Loucy (cell line): ENCODE results near the gene FMNL2.

ENCODE experiments used
- H2AFZ ChIP-seq: fragments of 200-600 bp; sonication (generic); 2 replicates; pipeline ENCODE4 v1.6.0; 2016; ENCODE audit warnings: antibody characterized with exemption, mild to moderate bottlenecking, low read length, moderate library complexity
- H3F3A ChIP-seq: fragments of 200-600 bp; 2 replicates; pipeline ENCODE4 v1.6.0; 2016; ENCODE audit warnings: antibody characterized with exemption, low read depth, mild to moderate bottlenecking
- H3K27me3 ChIP-seq: fragments of 200-600 bp; sonication (generic); 2 replicates; pipeline ENCODE4 v1.6.1; 2014; ENCODE audit warnings: low read length, mild to moderate bottlenecking; ENCODE audit not compliant: insufficient read depth, poor library complexity, severe bottlenecking
- H3K36me3 ChIP-seq: fragments of 200-600 bp; sonication (generic); 2 replicates; pipeline ENCODE4 v1.6.1; 2016; ENCODE audit warnings: low read length; ENCODE audit not compliant: insufficient read depth
- H3K4me1 ChIP-seq: fragments of 200-600 bp; sonication (generic); 2 replicates; pipeline ENCODE4 v1.5.1; 2014; ENCODE audit warnings: low read length, mild to moderate bottlenecking; ENCODE audit not compliant: insufficient read depth, poor library complexity, severe bottlenecking
- H3K4me2 ChIP-seq: fragments of 200-600 bp; sonication (generic); 2 replicates; pipeline ENCODE4 v1.6.0; 2014; ENCODE audit warnings: antibody characterized with exemption, low read length, low read depth, mild to moderate bottlenecking; ENCODE audit not compliant: poor library complexity, severe bottlenecking
- H3K4me3 ChIP-seq: fragments of 200-600 bp; sonication (generic); 2 replicates; pipeline ENCODE4 v1.5.1; 2014; ENCODE audit warnings: low read length, mild to moderate bottlenecking, mixed read lengths; ENCODE audit not compliant: poor library complexity, severe bottlenecking
- H3K79me2 ChIP-seq: fragments of 200-600 bp; sonication (generic); 2 replicates; pipeline ENCODE4 v1.6.1; 2014; ENCODE audit warnings: low read length; ENCODE audit not compliant: insufficient read depth
- H3K9ac ChIP-seq: fragments of 200-600 bp; sonication (generic); 2 replicates; pipeline ENCODE4 v1.6.0; 2014; ENCODE audit warnings: mild to moderate bottlenecking, low read depth, low read length, moderate library complexity; ENCODE audit not compliant: poor library complexity, severe bottlenecking
- H3K9me2 ChIP-seq: fragments of 200-600 bp; sonication (generic); replicated peaks from 2 replicates; pipeline ENCODE4 v1.6.1; 2016; ENCODE audit warnings: low read depth, low read length, mixed read lengths
- H3K9me3 ChIP-seq: fragments of 200-600 bp; sonication (generic); 2 replicates; pipeline ENCODE4 v1.6.1; 2014; ENCODE audit warnings: mild to moderate bottlenecking, antibody characterized with exemption, low read length, low read depth; ENCODE audit not compliant: insufficient read depth
- H4K20me1 ChIP-seq: fragments of 200-600 bp; sonication (generic); 2 replicates; pipeline ENCODE4 v1.6.0; 2014; ENCODE audit warnings: antibody characterized with exemption, low read length, mild to moderate bottlenecking; ENCODE audit not compliant: insufficient read depth, poor library complexity, severe bottlenecking
- EZH2phosphoT487 ChIP-seq: fragments of 200-600 bp; IDR thresholded peaks from 2 replicates; pipeline ENCODE4 v1.6.1; 2018; ENCODE audit warnings: antibody characterized with exemption, mild to moderate bottlenecking, moderate library complexity, borderline replicate concordance
- TF ChIP-seq, protein P1 (sequence below): fragments of 200-600 bp; sonication (generic); conservative IDR thresholded peaks from 2 replicates; pipeline ENCODE4 v1.5.1; 2014; ENCODE audit warnings: mild to moderate bottlenecking, antibody characterized with exemption, low read length

FMNL2 gene

DNA sequence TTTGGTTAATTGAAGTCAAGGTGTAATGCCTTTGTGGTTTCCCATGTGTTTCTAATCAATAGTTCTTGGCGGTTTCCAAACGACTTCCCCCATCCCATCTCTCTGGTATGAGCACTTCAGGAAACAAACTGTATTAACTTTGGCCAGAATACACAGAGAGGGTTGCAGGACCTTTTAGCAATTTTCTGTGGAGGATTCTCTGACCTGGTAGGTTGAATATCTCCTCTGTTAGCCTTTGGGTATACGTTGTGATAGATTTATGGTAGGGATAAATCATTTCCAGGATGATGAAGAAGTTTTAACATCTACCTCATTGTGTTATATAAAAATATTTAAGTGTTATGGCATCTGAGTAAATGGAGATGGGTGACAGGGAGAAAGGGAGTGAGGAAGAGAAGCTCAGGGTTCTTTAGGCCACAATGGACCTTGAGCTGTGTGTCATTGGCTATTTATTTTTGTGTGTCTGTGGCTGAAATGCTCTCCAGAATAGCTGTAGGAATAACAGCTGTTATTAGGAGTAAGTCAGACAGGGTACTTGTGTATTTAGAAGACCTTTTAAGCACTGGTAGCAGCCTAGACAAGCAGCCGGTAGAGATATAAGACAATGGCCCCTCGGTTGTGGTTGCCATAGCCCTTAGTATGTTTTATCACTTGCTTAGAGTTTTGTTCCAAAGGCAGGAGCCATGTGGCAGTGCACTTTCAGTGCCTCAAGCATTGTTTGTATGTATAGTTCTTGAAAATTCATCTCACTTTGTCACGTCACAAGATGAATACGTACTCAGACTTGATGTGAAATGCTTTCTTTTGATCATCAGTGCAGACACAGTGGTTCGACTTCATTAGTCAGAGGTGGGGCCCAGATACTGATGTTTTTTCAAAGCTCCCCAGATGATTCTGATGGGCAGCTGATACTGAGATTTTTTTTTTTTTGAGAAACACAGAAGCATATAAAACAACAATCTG, 91.1 kb downstream of the FMNL2 start:
- H3K9ac ChIP-seq, result no peak overlapping the region

DNA sequence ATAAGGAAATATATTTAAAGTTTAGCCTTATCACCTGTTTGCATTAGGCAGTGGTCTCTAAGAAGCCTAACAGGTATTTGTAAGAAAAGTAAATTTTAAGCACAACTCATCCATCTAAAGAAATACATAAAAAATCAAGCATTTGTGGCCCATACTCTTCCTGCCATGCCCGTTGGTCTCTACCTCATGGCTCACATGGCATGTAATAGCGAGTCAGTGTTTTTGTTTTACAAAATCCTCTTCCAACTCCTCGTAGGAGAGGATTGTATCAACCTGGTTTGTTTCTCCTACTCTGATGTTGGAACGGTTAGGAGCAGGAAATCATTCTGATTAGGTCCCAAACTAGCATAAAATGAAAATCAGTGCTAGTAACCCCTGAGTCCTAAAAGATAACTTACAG, 91.8 kb downstream of the FMNL2 start:
- H3F3A ChIP-seq, result no peaks in the 10 kb centered on the region
- H3K4me3 ChIP-seq, result no peak overlapping the region
- no peak overlapping the region for H2AFZ ChIP-seq
- H3K4me2 ChIP-seq, result no peak overlapping the region
- TF ChIP-seq, protein P1, sequence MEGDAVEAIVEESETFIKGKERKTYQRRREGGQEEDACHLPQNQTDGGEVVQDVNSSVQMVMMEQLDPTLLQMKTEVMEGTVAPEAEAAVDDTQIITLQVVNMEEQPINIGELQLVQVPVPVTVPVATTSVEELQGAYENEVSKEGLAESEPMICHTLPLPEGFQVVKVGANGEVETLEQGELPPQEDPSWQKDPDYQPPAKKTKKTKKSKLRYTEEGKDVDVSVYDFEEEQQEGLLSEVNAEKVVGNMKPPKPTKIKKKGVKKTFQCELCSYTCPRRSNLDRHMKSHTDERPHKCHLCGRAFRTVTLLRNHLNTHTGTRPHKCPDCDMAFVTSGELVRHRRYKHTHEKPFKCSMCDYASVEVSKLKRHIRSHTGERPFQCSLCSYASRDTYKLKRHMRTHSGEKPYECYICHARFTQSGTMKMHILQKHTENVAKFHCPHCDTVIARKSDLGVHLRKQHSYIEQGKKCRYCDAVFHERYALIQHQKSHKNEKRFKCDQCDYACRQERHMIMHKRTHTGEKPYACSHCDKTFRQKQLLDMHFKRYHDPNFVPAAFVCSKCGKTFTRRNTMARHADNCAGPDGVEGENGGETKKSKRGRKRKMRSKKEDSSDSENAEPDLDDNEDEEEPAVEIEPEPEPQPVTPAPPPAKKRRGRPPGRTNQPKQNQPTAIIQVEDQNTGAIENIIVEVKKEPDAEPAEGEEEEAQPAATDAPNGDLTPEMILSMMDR, result no peak
- no peak for TF ChIP-seq EZH2phosphoT487
- no peaks in the 10 kb centered on the region for H3K9me3 ChIP-seq
- no peaks in the 10 kb centered on the region for H3K9me2 ChIP-seq
- H3K36me3 ChIP-seq, result no peaks in the 10 kb centered on the region
- H3K4me1 ChIP-seq, result no peaks in the 10 kb centered on the region
- H3K27me3 ChIP-seq, result no peaks in the 10 kb centered on the region
- H3K9ac ChIP-seq, result no peak overlapping the region
- H3K79me2 ChIP-seq, result no peaks in the 10 kb centered on the region
- no peaks in the 10 kb centered on the region for H4K20me1 ChIP-seq

More for the DNA sequence above, 91.1 kb downstream of the FMNL2 start:
- Histone ChIP-seq H3K4me2 (no peak overlapping the region), H3K4me1 (no peaks in the 10 kb centered on the region), H3K36me3 (no peaks in the 10 kb centered on the region), H3K27me3 (no peaks in the 10 kb centered on the region), H3K79me2 (no peaks in the 10 kb centered on the region), H3K9me3 (no peaks in the 10 kb centered on the region), H3K9me2 (no peaks in the 10 kb centered on the region), H2AFZ (no peak overlapping the region), H3K4me3 (no peak overlapping the region), H3F3A (no peaks in the 10 kb centered on the region), H4K20me1 (no peaks in the 10 kb centered on the region)
- TF ChIP-seq, protein P1, result no peak
- TF ChIP-seq EZH2phosphoT487, result no peak

DNA sequence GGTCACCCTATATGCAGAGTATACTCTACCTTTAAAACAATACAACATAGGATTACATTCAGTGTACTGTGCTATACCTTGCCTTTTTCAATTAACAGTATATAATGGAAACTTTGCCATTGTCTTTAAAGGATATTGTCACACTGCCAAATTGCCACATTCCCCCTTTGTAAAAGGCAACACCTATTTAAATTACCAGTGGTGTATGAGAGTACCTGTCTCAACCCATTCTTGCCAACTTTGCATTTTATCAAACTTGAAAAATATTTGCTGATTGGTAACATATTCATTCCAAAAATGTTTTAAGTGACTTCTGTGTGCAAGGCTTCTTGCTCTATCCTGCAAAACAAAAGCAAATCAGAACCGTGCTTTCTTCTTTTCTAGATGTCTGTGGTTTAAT, 92.9 kb downstream of the FMNL2 start:
- no peak overlapping the region for H3K4me2 ChIP-seq
- no peaks in the 10 kb centered on the region for H3K9me2 ChIP-seq
- H2AFZ ChIP-seq, result no peak overlapping the region
- no peaks in the 10 kb centered on the region for H3K79me2 ChIP-seq
- H4K20me1 ChIP-seq, result no peaks in the 10 kb centered on the region
- H3K4me1 ChIP-seq, result no peaks in the 10 kb centered on the region
- no peak for TF ChIP-seq EZH2phosphoT487
- TF ChIP-seq, protein P1, result no peak
- H3K4me3 ChIP-seq, result no peak overlapping the region
- H3K9me3 ChIP-seq, result no peaks in the 10 kb centered on the region
- H3K27me3 ChIP-seq, result no peaks in the 10 kb centered on the region
- H3F3A ChIP-seq, result no peaks in the 10 kb centered on the region
- no peaks in the 10 kb centered on the region for H3K36me3 ChIP-seq
- no peak overlapping the region for H3K9ac ChIP-seq
